H9 (cell line): ENCODE data around the gene TIMM10. TPM values are rescaled to one million over a fixed set of nuclear protein-coding genes. Genes with fewer than 3 reads are reported as not detected.

ENCODE experiments used
- DNase-seq: peaks from one replicate; pipeline ENCODE4 v3.0.0-alpha.2; 2017
- H2AFZ ChIP-seq: one replicate; pipeline ENCODE4 v1.6.1; 2013; ENCODE audit warnings: mild to moderate bottlenecking, low read length, control low read depth, moderate library complexity
- H2AK5ac ChIP-seq: 2 replicates; pipeline ENCODE4 v1.6.1; 2013; ENCODE audit warnings: low read length, control low read depth, mixed read lengths; ENCODE audit not compliant: insufficient read length
- H2BK120ac ChIP-seq: one replicate; pipeline ENCODE4 v1.6.1; 2013; ENCODE audit warnings: low read depth, mild to moderate bottlenecking, low read length, control low read depth, inconsistent platforms; ENCODE audit not compliant: poor library complexity, severe bottlenecking
- H2BK12ac ChIP-seq: 2 replicates; pipeline ENCODE4 v1.6.1; 2013; ENCODE audit warnings: low read length, control low read depth, mixed read lengths, low read depth; ENCODE audit not compliant: insufficient read length
- H2BK15ac ChIP-seq: 2 replicates; pipeline ENCODE4 v1.6.1; 2013; ENCODE audit warnings: low read depth, low read length, control low read depth
- H2BK20ac ChIP-seq: one replicate; pipeline ENCODE4 v1.6.1; 2013; ENCODE audit warnings: low read depth, mild to moderate bottlenecking, low read length, control low read depth, inconsistent platforms; ENCODE audit not compliant: poor library complexity, severe bottlenecking
- H2BK5ac ChIP-seq: 2 replicates; pipeline ENCODE4 v1.6.1; 2013; ENCODE audit warnings: low read length, control low read depth, mixed read lengths; ENCODE audit not compliant: insufficient read length
- H3K14ac ChIP-seq: 2 replicates; pipeline ENCODE4 v1.6.1; 2013; ENCODE audit warnings: low read length, control low read depth; ENCODE audit not compliant: insufficient read depth
- H3K18ac ChIP-seq: 2 replicates; pipeline ENCODE4 v1.6.1; 2013; ENCODE audit warnings: low read depth, mild to moderate bottlenecking, mixed read lengths, low read length, control low read depth; ENCODE audit not compliant: insufficient read length
- H3K23ac ChIP-seq: 2 replicates; pipeline ENCODE4 v1.6.1; 2013; ENCODE audit warnings: low read length, control low read depth, mixed read lengths, low read depth; ENCODE audit not compliant: insufficient read length
- H3K23me2 ChIP-seq: 2 replicates; pipeline ENCODE4 v1.6.1; 2013; ENCODE audit warnings: low read depth, mild to moderate bottlenecking, mixed read lengths, low read length, control low read depth; ENCODE audit not compliant: insufficient read length, poor library complexity, severe bottlenecking
- H3K27ac ChIP-seq: 2 replicates; pipeline ENCODE4 v1.5.1; 2013; ENCODE audit warnings: low read length, control low read depth, mixed read lengths, low read depth; ENCODE audit not compliant: insufficient read length
- H3K27me3 ChIP-seq: 2 replicates; pipeline ENCODE4 v1.6.1; 2013; ENCODE audit warnings: low read length, control low read depth, inconsistent platforms; ENCODE audit not compliant: insufficient read depth
- H3K4ac ChIP-seq: 2 replicates; pipeline ENCODE4 v1.6.1; 2013; ENCODE audit warnings: low read depth, mild to moderate bottlenecking, control low read depth, inconsistent platforms, low read length, moderate library complexity
- H3K4me1 ChIP-seq: 2 replicates; pipeline ENCODE4 v1.6.1; 2013; ENCODE audit warnings: low read length, control low read depth, inconsistent platforms; ENCODE audit not compliant: insufficient read depth
- H3K4me2 ChIP-seq: 2 replicates; pipeline ENCODE4 v1.6.1; 2013; ENCODE audit warnings: low read length, control low read depth, mixed read lengths; ENCODE audit not compliant: insufficient read length, insufficient read depth
- H3K56ac ChIP-seq: 2 replicates; pipeline ENCODE4 v1.6.1; 2013; ENCODE audit warnings: low read depth, mild to moderate bottlenecking, mixed read lengths, low read length, control low read depth; ENCODE audit not compliant: insufficient read length
- H3K79me1 ChIP-seq: 2 replicates; pipeline ENCODE4 v1.6.1; 2013; ENCODE audit warnings: low read depth, mild to moderate bottlenecking, moderate library complexity, low read length, control low read depth, inconsistent platforms; ENCODE audit not compliant: insufficient read depth, poor library complexity, severe bottlenecking
- H3K79me2 ChIP-seq: 2 replicates; pipeline ENCODE4 v1.6.1; 2013; ENCODE audit warnings: low read length, control low read depth, inconsistent platforms; ENCODE audit not compliant: insufficient read depth
- H3K9ac ChIP-seq: 2 replicates; pipeline ENCODE4 v1.6.1; 2013; ENCODE audit warnings: low read length, control low read depth, mixed read lengths; ENCODE audit not compliant: insufficient read length; ENCODE audit errors: extremely low read depth
- H3K9me3 ChIP-seq: one replicate; pipeline ENCODE4 v1.6.1; 2013; ENCODE audit warnings: low read depth, low read length, inconsistent platforms; ENCODE audit not compliant: control insufficient read depth
- H3T11ph ChIP-seq: one replicate; pipeline ENCODE4 v1.6.1; 2013; ENCODE audit warnings: mild to moderate bottlenecking, low read length, control low read depth, inconsistent platforms
- H4K20me1 ChIP-seq: one replicate; pipeline ENCODE4 v1.6.1; 2013; ENCODE audit not compliant: control insufficient read depth, insufficient read length, insufficient read depth
- H4K5ac ChIP-seq: 2 replicates; pipeline ENCODE4 v1.6.1; 2013; ENCODE audit warnings: low read depth, mild to moderate bottlenecking, mixed read lengths, low read length, control low read depth; ENCODE audit not compliant: insufficient read length
- H4K8ac ChIP-seq: replicated peaks from 2 replicates; pipeline ENCODE4 v1.6.1; 2013; ENCODE audit warnings: low read length, control low read depth, mixed read lengths, low read depth; ENCODE audit not compliant: insufficient read length
- H4K91ac ChIP-seq: 2 replicates; pipeline ENCODE4 v1.6.1; 2013; ENCODE audit warnings: low read depth, mild to moderate bottlenecking, moderate library complexity, mixed read lengths, low read length, control low read depth; ENCODE audit not compliant: insufficient read length
- H3K27ac Mint-ChIP-seq, 3 experiments: 2 replicates in 2 of 3; 3 replicates in 1 of 3; pipeline ENCODE4 v1.8.0; 2020 to 2021; ENCODE audit warnings: mixed read lengths in 3 of 3, mild to moderate bottlenecking in 1 of 3, moderate library complexity in 1 of 3
- H3K27me3 Mint-ChIP-seq: 2 replicates; pipeline ENCODE4 v1.8.0; 2021; ENCODE audit warnings: low read depth, mild to moderate bottlenecking, moderate library complexity, mixed read lengths
- H3K36me3 Mint-ChIP-seq, 3 experiments: 2 replicates in 2 of 3; 3 replicates in 1 of 3; pipeline ENCODE4 v1.8.0; 2020 to 2021; ENCODE audit warnings: low read depth in 3 of 3, mixed read lengths in 3 of 3; ENCODE audit not compliant: insufficient read depth in 1 of 3
- H3K4me1 Mint-ChIP-seq, 2 experiments: 2 replicates each; pipeline ENCODE4 v1.8.0; 2020; ENCODE audit warnings: mixed read lengths in 2 of 2
- H3K4me3 Mint-ChIP-seq, 2 experiments: 2 replicates in 1 of 2; 3 replicates in 1 of 2; pipeline ENCODE4 v1.8.0; 2020 to 2021; ENCODE audit warnings: mild to moderate bottlenecking in 2 of 2, mixed read lengths in 2 of 2, moderate library complexity in 1 of 2
- H3K9me3 Mint-ChIP-seq, 2 experiments: 2 replicates in 1 of 2; 3 replicates in 1 of 2; pipeline ENCODE4 v1.8.0; 2020; ENCODE audit warnings: mild to moderate bottlenecking in 2 of 2, mixed read lengths in 2 of 2, moderate library complexity in 1 of 2
- WGBS: extraction: QIAGEN DNeasy Blood & Tissue Kit; methylation state at CpG from one replicate; pipeline ENCODE4 v1.1.7; 2013; ENCODE audit warnings: missing lambda C conversion rate, low lambda C conversion rate, mixed read lengths; ENCODE audit not compliant: insufficient read length; ENCODE audit errors: extremely low coverage; 5-methylcytosine and 5-hydroxymethylcytosine counted together
- total RNA-seq: library from RNA; stranded (reverse); gene quantifications from 2 replicates; pipeline ENCODE4 v1.2.1, GENCODE V29; 2021
- TF ChIP-seq, protein P1 (sequence below): fragments of 200-600 bp; sonication (generic); conservative IDR thresholded peaks from 3 replicates; pipeline ENCODE4 v1.8.0; 2021; ENCODE audit warnings: antibody characterized with exemption, mild to moderate bottlenecking

TIMM10 gene
- total RNA-seq, 1 experiment from 2014 or later, result 130 TPM

DNA sequence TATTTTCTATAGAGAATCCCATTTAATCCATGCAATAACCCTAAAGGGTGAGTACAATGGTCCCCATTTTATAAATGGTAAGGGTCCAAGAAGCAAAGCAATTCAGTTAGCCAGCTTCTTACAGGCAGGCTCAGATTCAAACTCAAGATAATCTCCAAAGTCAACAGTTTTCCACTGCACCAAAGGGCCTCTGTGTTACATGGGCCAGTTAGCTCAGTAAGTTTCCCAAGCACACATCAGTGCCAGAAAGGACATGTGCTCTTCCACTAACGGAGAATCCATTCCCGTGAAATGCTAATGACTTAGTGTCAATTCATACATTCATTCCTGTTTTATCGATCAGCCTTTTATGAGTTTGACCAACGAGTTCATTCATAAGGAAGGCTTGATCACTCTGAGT, 26.0 kb downstream of the TIMM10 start:
- Histone ChIP-seq H2BK12ac (no peak overlapping the region), H2BK15ac (no peak overlapping the region), H4K20me1 (no peaks in the 10 kb centered on the region), H3K4ac (no peak overlapping the region), H3K23me2 (no peaks in the 10 kb centered on the region), H2BK5ac (no peak overlapping the region), H2BK120ac (no peak overlapping the region), H3K79me2 (no peaks in the 10 kb centered on the region), H3K4me2 (no peak overlapping the region), H3K4me1 (peaks cover 5% of the 10 kb centered on the region; the same call in 1 of the 2 replicates), H4K91ac (no peak overlapping the region), H3K27me3 (no peaks in the 10 kb centered on the region), H2AFZ (no peak overlapping the region), H3K14ac (no peak overlapping the region), H4K8ac (no peak overlapping the region), H3T11ph (no peak overlapping the region), H4K5ac (no peak overlapping the region), H3K9ac (no peak overlapping the region), H2BK20ac (no peak overlapping the region), H2AK5ac (no peak overlapping the region), H3K18ac (no peak overlapping the region), H3K27ac (no peak overlapping the region), H3K79me1 (no peaks in the 10 kb centered on the region), H3K23ac (no peak overlapping the region), H3K56ac (no peak overlapping the region), H3K9me3 (no peaks in the 10 kb centered on the region)
- Mint-ChIP-seq H3K4me3 (no peak overlapping the region), H3K27ac (no peak overlapping the region), H3K36me3 (peaks cover 0 to 7% (median 7%) of the 10 kb centered on the region in 3 experiments; a peak in 4 of 7 replicates), H3K27me3 (no peaks in the 10 kb centered on the region; the same call in 1 of the 2 replicates), H3K9me3 (no peaks in the 10 kb centered on the region), H3K4me1 (peaks cover 26 to 36% of the 10 kb centered on the region in 2 experiments)
- no CpG with 5 or more reads among the region's 4 CpGs for WGBS
- TF ChIP-seq, protein P1, sequence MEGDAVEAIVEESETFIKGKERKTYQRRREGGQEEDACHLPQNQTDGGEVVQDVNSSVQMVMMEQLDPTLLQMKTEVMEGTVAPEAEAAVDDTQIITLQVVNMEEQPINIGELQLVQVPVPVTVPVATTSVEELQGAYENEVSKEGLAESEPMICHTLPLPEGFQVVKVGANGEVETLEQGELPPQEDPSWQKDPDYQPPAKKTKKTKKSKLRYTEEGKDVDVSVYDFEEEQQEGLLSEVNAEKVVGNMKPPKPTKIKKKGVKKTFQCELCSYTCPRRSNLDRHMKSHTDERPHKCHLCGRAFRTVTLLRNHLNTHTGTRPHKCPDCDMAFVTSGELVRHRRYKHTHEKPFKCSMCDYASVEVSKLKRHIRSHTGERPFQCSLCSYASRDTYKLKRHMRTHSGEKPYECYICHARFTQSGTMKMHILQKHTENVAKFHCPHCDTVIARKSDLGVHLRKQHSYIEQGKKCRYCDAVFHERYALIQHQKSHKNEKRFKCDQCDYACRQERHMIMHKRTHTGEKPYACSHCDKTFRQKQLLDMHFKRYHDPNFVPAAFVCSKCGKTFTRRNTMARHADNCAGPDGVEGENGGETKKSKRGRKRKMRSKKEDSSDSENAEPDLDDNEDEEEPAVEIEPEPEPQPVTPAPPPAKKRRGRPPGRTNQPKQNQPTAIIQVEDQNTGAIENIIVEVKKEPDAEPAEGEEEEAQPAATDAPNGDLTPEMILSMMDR, result no peak
- no peak for DNase-seq
